Keratinocyte (primary cell): ENCODE measurements around the gene C6orf15. TPM values are rescaled to one million over a fixed set of nuclear protein-coding genes. Genes with fewer than 3 reads are reported as not detected.

ENCODE experiments used
- DNase-seq: peaks from one replicate; pipeline ENCODE4 v3.0.0-alpha.2; 2011; ENCODE audit warnings: low read depth, missing footprints, low spot score
- FAIRE-seq: peaks from 2 replicates; lab custom pipeline; 2011; peaks lifted over from hg19 to GRCh38; lab: Jason Lieb, UNC
- H2AFZ ChIP-seq: 2 replicates; pipeline ENCODE4 v1.6.0; 2012; ENCODE audit warnings: low read length, control low read depth, inconsistent platforms; ENCODE audit not compliant: control insufficient read depth
- H3K27ac ChIP-seq: 2 replicates; pipeline ENCODE4 v1.5.1; 2011; ENCODE audit warnings: low read length; ENCODE audit not compliant: control insufficient read depth, insufficient read depth
- H3K27me3 ChIP-seq: 3 replicates; pipeline ENCODE4 v1.6.0; 2011; ENCODE audit warnings: low read length; ENCODE audit not compliant: control insufficient read depth, insufficient read depth; ENCODE audit errors: extremely low read depth
- H3K36me3 ChIP-seq, 2 experiments: 2 replicates in 1 of 2; 3 replicates in 1 of 2; pipeline ENCODE4 v1.5.1; 2011; ENCODE audit warnings: low read length in 2 of 2, mild to moderate bottlenecking in 1 of 2; ENCODE audit not compliant: control insufficient read depth in 2 of 2, insufficient read depth in 2 of 2; ENCODE audit errors: extremely low read depth in 1 of 2
- H3K4me1 ChIP-seq: 3 replicates; pipeline ENCODE4 v1.5.1; 2011; ENCODE audit warnings: low read length; ENCODE audit not compliant: control insufficient read depth, insufficient read depth; ENCODE audit errors: extremely low read depth
- H3K4me2 ChIP-seq: 3 replicates; pipeline ENCODE4 v1.6.0; 2011; ENCODE audit warnings: low read depth, low read length; ENCODE audit not compliant: control insufficient read depth, insufficient read depth; ENCODE audit errors: extremely low read depth
- H3K4me3 ChIP-seq, 3 experiments: fragments of 200-600 bp in 1 of 3; sonication (generic) in 1 of 3; 2 replicates in 2 of 3; 3 replicates in 1 of 3; pipeline ENCODE4 v1.5.1; 2011 to 2016; ENCODE audit warnings: low read length in 3 of 3, mild to moderate bottlenecking in 3 of 3, control low read depth in 2 of 3, inconsistent platforms in 1 of 3, low read depth in 1 of 3, mixed read lengths in 1 of 3, mixed run types in 1 of 3, moderate library complexity in 1 of 3; ENCODE audit not compliant: control insufficient read depth in 2 of 3, insufficient read depth in 2 of 3; ENCODE audit errors: extremely low read depth in 1 of 3
- H3K79me2 ChIP-seq: 2 replicates; pipeline ENCODE4 v1.6.0; 2012; ENCODE audit warnings: low read length; ENCODE audit not compliant: control insufficient read depth, insufficient read depth
- H3K9ac ChIP-seq: 3 replicates; pipeline ENCODE4 v1.6.0; 2011; ENCODE audit warnings: low read length; ENCODE audit not compliant: control insufficient read depth, insufficient read depth; ENCODE audit errors: extremely low read depth
- H3K9me1 ChIP-seq: 3 replicates; pipeline ENCODE4 v1.6.0; 2011; ENCODE audit warnings: low read length; ENCODE audit not compliant: control insufficient read depth, insufficient read depth; ENCODE audit errors: extremely low read depth
- H3K9me3 ChIP-seq: 2 replicates; pipeline ENCODE4 v1.5.1; 2012; ENCODE audit warnings: low read depth, low read length; ENCODE audit not compliant: control insufficient read depth
- H4K20me1 ChIP-seq: 3 replicates; pipeline ENCODE4 v1.6.0; 2011; ENCODE audit warnings: low read length; ENCODE audit not compliant: control insufficient read depth, insufficient read depth; ENCODE audit errors: extremely low read depth
- CTCF ChIP-seq, 3 experiments: IDR thresholded peaks in 1 of 3; conservative IDR thresholded peaks in 1 of 3; optimal IDR thresholded peaks in 1 of 3; 2 replicates in 2 of 3; 3 replicates in 1 of 3; pipeline versions ENCODE3 to v1.5.1; 2011; ENCODE audit warnings: low read length in 3 of 3, mild to moderate bottlenecking in 3 of 3, moderate library complexity in 2 of 3, control low read depth in 1 of 3, inconsistent platforms in 1 of 3; ENCODE audit not compliant: insufficient read depth in 2 of 3; ENCODE audit errors: extremely low read depth in 1 of 3
- EZH2 ChIP-seq: IDR thresholded peaks from one replicate; pipeline ENCODE4 v1.6.1; 2012; ENCODE audit warnings: inconsistent platforms, mild to moderate bottlenecking, low read length, moderate library complexity
- dilution Hi-C: fragments of 300-500 bp; cut with MboI; formaldehyde crosslinking; loops from one replicate; pipeline ENCODE4 v1.7.0; 2020; ENCODE audit warnings: low sequenced_read_pairs; ENCODE audit not compliant: extremely low pct_ligation_motif_present
- polyA plus RNA-seq, 5 experiments: library from polyadenylated mRNA; depleted of rRNA in 3 of 5; stranded (reverse) in 3 of 5; stranded (forward) in 1 of 5; unstranded in 1 of 5; fragments of >200 nt; gene quantifications; 1 replicate in 1 of 5; 2 replicates in 3 of 5; 3 replicates in 1 of 5; pipeline versions ENCODE4 v1.2.1 to v1.2.3, GENCODE V29; 2011 to 2012; ENCODE audit warnings: missing spikeins in 2 of 5, low read depth in 1 of 5, low replicate concordance in 1 of 5

Gene C6orf15
- polyA plus RNA-seq, 1 donor (not counting 4 experiments of a cell fraction or from before 2014, with no cell fraction given), result 0.08 TPM

- Histone ChIP-seq H3K27me3 (no peaks in the 10 kb centered on the region), H3K4me1 (peaks cover 15% of the 10 kb centered on the region), H4K20me1 (no peaks in the 10 kb centered on the region), H3K9ac (peak overlapping the region; percentile 75), H3K9me1 (no peaks in the 10 kb centered on the region), H3K36me3 (peaks cover 0 to 2% of the 10 kb centered on the region in 2 experiments), H3K4me3 (peak overlapping the region; percentile 55 to 94 (median 79)), H3K9me3 (no peaks in the 10 kb centered on the region), H2AFZ (peak overlapping the region; percentile 58), H3K4me2 (peak overlapping the region; percentile 94), H3K79me2 (peaks cover 10% of the 10 kb centered on the region), H3K27ac (peak overlapping the region; percentile 23)
- dilution Hi-C loops, result no loop called here
- DNase-seq (no peak), FAIRE-seq (no peak)
- TF ChIP-seq CTCF (optimal IDR thresholded peaks at IDR 0.05 in 1 of 3, IDR thresholded peaks at IDR 0.05 in 1 of 3, conservative IDR thresholded peaks at IDR 0.05 in 1 of 3; ENCODE audit: extremely low read depth in 1 of 3, insufficient read depth in 2 of 3, low read length in 3 of 3) (peak in 1 of 3 experiments; percentile 39), EZH2 (no peak)
Measured at GRCh38 chr6:31158863-31159855, 46.8 kb upstream of the C6orf15 start.

- Histone ChIP-seq H2AFZ (peak within 1 kb of the TSS; percentile 92), H3K27ac (peak within 1 kb of the TSS; percentile 59), H3K27me3 (no peaks in the 10 kb centered on the region), H3K36me3 (peaks cover 0 to 2% of the 10 kb centered on the region in 2 experiments), H3K4me3 (peak within 1 kb of the TSS; percentile 69 to 94 (median 85)), H3K79me2 (peaks cover 10% of the 10 kb centered on the region), H3K9ac (peak within 1 kb of the TSS; percentile 81), H3K9me3 (no peaks in the 10 kb centered on the region), H3K4me2 (peak within 1 kb of the TSS; percentile 94), H4K20me1 (no peaks in the 10 kb centered on the region), H3K9me1 (no peaks in the 10 kb centered on the region), H3K4me1 (peaks cover 13% of the 10 kb centered on the region)
- TF ChIP-seq EZH2, result no peak
- FAIRE-seq (peak; percentile 55), DNase-seq (peak; percentile 96)
- dilution Hi-C loops, result no loop called here
Measured at GRCh38 chr6:31158140-31158862, 45.9 kb upstream of the C6orf15 start, which contains the start of gene TCF19. TCF19 (plus strand) TSS chr6:31158589; CDS start chr6:31159470, 881 bp downstream.
